ENCODE results near the gene SUMF1. TPM values are rescaled to one million over a fixed set of nuclear protein-coding genes. Genes with fewer than 3 reads are reported as not detected.

SUMF1 gene
- total and polyA plus RNA-seq, 8 donors: 7.1 to 25.8 (median 12.6) TPM

GRCh38 chr3:4356546-4357410 is 110.3 kb downstream of the SUMF1 start:
- intact Hi-C loops (cut with DNase I): no loop called here
- Histone ChIP-seq H3K4me1 (peaks cover 18 to 29% (median 29%) of the 10 kb centered on the region in 3 donors), H3K36me3 (no peaks in the 10 kb centered on the region), H3K9me3 (no peaks in the 10 kb centered on the region), H3K27ac (peak overlapping the region in 2 of 4 donors; percentile 60 to 71), H3K27me3 (no peaks in the 10 kb centered on the region), H3K4me3 (no peak overlapping the region)
- ATAC-seq: peak in 1 of 4 donors; percentile 30
- no peak for TF ChIP-seq CTCF (IDR thresholded peaks at IDR 0.05)
- WGBS, 2 donors: 67 to 70% methylated on average over 10 of the region's 10 CpGs
- no peak for DNase-seq
- no peak for FAIRE-seq

- FAIRE-seq: no peak
- intact Hi-C loops (cut with DNase I): no loop called here
- Histone ChIP-seq H3K4me3 (no peak overlapping the region), H3K9me3 (no peaks in the 10 kb centered on the region), H3K36me3 (no peaks in the 10 kb centered on the region), H3K27me3 (no peaks in the 10 kb centered on the region), H3K4me1 (peaks cover 17 to 28% (median 27%) of the 10 kb centered on the region in 3 donors), H3K27ac (peak overlapping the region in 2 of 4 donors; percentile 60 to 71)
- no peak for ATAC-seq
- no peak for TF ChIP-seq CTCF (IDR thresholded peaks at IDR 0.05)
- DNase-seq: no peak
- 68 to 70% methylated on average over 6 of the region's 6 CpGs for WGBS, 2 donors
Observed at GRCh38 chr3:4356220-4356540, 110.9 kb downstream of the SUMF1 start.

GRCh38 chr3:4355401-4356219 is 111.5 kb downstream of the SUMF1 start:
- ATAC-seq (peak in 3 of 4 donors; percentile 56 to 70 (median 65)), DNase-seq (peak; percentile 11 to 82 (median 55)), FAIRE-seq (no peak)
- TF ChIP-seq CTCF (IDR thresholded peaks at IDR 0.05): no peak
- Histone ChIP-seq H3K4me1 (peaks cover 11 to 22% (median 21%) of the 10 kb centered on the region in 3 donors), H3K36me3 (no peaks in the 10 kb centered on the region), H3K27ac (peak overlapping the region in 3 of 4 donors; percentile 20 to 71 (median 60)), H3K27me3 (no peaks in the 10 kb centered on the region), H3K9me3 (no peaks in the 10 kb centered on the region), H3K4me3 (no peak overlapping the region)
- WGBS, 2 donors: 16 to 19% methylated on average over 6 of the region's 6 CpGs
- intact Hi-C loops (cut with DNase I): no loop called here

GRCh38 chr3:4351872-4352271 is 115.2 kb downstream of the SUMF1 start:
- Histone ChIP-seq H3K4me1 (peaks cover 7 to 18% (median 13%) of the 10 kb centered on the region in 3 donors), H3K9me3 (no peaks in the 10 kb centered on the region), H3K27me3 (no peaks in the 10 kb centered on the region), H3K4me3 (no peak overlapping the region), H3K27ac (no peak overlapping the region), H3K36me3 (no peaks in the 10 kb centered on the region)
- intact Hi-C loops (cut with DNase I): loop anchor here in 1 of 3 donors (5.0 kb wide), 1 partner anchor 285 kb away; no protein-coding TSS in a partner anchor
- FAIRE-seq: no peak
- no peak for TF ChIP-seq CTCF (IDR thresholded peaks at IDR 0.05)
- no peak for ATAC-seq
- 89 to 95% methylated on average over 4 of the region's 4 CpGs for WGBS, 2 donors
- DNase-seq: no peak
